Stomach (tissue), 9 donors: Measurements from ENCODE around the gene ASB8. TPM values are rescaled to one million over a fixed set of nuclear protein-coding genes. Genes with fewer than 3 reads are reported as not detected.
A peak's percentile ranks its signal among the peaks of the same experiment; 100 is the strongest.

Experiments used
- DNase-seq, 2 donors: peaks; one replicate each; pipeline versions ENCODE4 v3.0.0 to v3.0.0-alpha.2; 2013 to 2019
- H3K27ac ChIP-seq, 5 donors: fragments of 200-600 bp in 4 of 5; sonication (generic) in 4 of 5; one replicate each; pipeline ENCODE4 v1.5.1; 2013 to 2019; ENCODE audit warnings: mild to moderate bottlenecking in 1 of 5, moderate library complexity in 1 of 5
- H3K27me3 ChIP-seq, 3 donors: fragments of 200-600 bp; sonication (generic); one replicate each; pipeline ENCODE4 v1.5.1; 2017 to 2019; ENCODE audit warnings: mixed run types in 1 of 3
- H3K36me3 ChIP-seq, 4 donors: fragments of 200-600 bp; sonication (generic); 1 replicate in 3 of 4; 2 replicates in 1 of 4; pipeline ENCODE4 v1.5.1; 2016 to 2019
- H3K4me1 ChIP-seq, 4 donors: fragments of 200-600 bp; sonication (generic); one replicate each; pipeline ENCODE4 v1.5.1; 2016 to 2019
- H3K4me3 ChIP-seq, 4 donors: fragments of 200-600 bp; sonication (generic) in 3 of 4; one replicate each; pipeline ENCODE4 v1.5.1; 2016 to 2019; ENCODE audit warnings: mild to moderate bottlenecking in 1 of 4
- H3K9me3 ChIP-seq, 4 donors: fragments of 200-600 bp; sonication (generic); one replicate each; pipeline ENCODE4 v1.5.1; 2016 to 2019
- CTCF ChIP-seq, 7 experiments: fragments of 450-650 bp in 4 of 7; fragments of 200-600 bp in 3 of 7; sonication (generic) in 3 of 7; IDR thresholded peaks; one replicate each; pipeline ENCODE4 v1.5.1; 2016 to 2019; ENCODE audit warnings: antibody characterized with exemption in 7 of 7, control low read depth in 2 of 7, mild to moderate bottlenecking in 1 of 7
- EP300 ChIP-seq: sonication (generic); formaldehyde crosslinking; IDR thresholded peaks from one replicate; pipeline ENCODE4 v1.6.1; 2017; ENCODE audit warnings: antibody characterized with exemption
- POLR2A ChIP-seq, 4 donors: fragments of 450-650 bp; IDR thresholded peaks; one replicate each; pipeline ENCODE4 v1.6.1; 2016; ENCODE audit warnings: antibody characterized with exemption in 4 of 4, control low read depth in 2 of 4, mild to moderate bottlenecking in 1 of 4, moderate library complexity in 1 of 4
- POLR2AphosphoS5 ChIP-seq, 3 donors: sonication (generic); formaldehyde crosslinking; IDR thresholded peaks; one replicate each; pipeline ENCODE4 v1.6.1; 2016; ENCODE audit warnings: antibody characterized with exemption in 3 of 3
- WGBS, 5 donors: extraction: QIAGEN DNeasy Blood & Tissue Kit in 3 of 5; methylation state at CpG; one replicate each; pipeline versions ENCODE4 v1.1.5 to v1.1.7; 2013 to 2018; 5-methylcytosine and 5-hydroxymethylcytosine counted together
- intact Hi-C: fragments of 100-400 bp; cut with DNase I; formaldehyde crosslinking; loops from one replicate; pipeline ENCODE4 v1.15.1; 2023; ENCODE audit warnings: low total_unique reads
- polyA plus RNA-seq, 3 donors: library from polyadenylated mRNA; stranded (reverse); fragments of 200-250 nt; gene quantifications; one replicate each; pipeline ENCODE4 v1.2.3, GENCODE V29; 2013
- total RNA-seq, 5 donors: library from RNA; depleted of rRNA; stranded (reverse); fragments of >200 nt; gene quantifications; one replicate each; pipeline versions ENCODE4 v1.1.0 to v1.2.3, GENCODE V29; 2014 to 2016
- donor health status: healthy with polysubstance abuse.
- donor health status: Bipolar disorder and iron deficiency.
- donor health status: healthy.

The ASB8 gene
- total and polyA plus RNA-seq, 8 donors: 4.3 to 47.2 (median 17.5) TPM

- TF ChIP-seq POLR2AphosphoS5 (IDR thresholded peaks at IDR 0.05): no peak
- no peak for TF ChIP-seq CTCF (IDR thresholded peaks at IDR 0.05)
- no peak for TF ChIP-seq POLR2A (IDR thresholded peaks at IDR 0.05)
- TF ChIP-seq EP300: no peak
- no peaks in the 10 kb centered on the region for H3K27me3 ChIP-seq
- H3K4me3 ChIP-seq: no peak overlapping the region
- WGBS, 5 donors: 91 to 100% (median 92%) methylated on average over 2 of the region's 2 CpGs
- H3K4me1 ChIP-seq: no peaks in the 10 kb centered on the region
- DNase-seq: no peak
- H3K27ac ChIP-seq: no peak overlapping the region
- peaks cover 20 to 88% (median 83%) of the 10 kb centered on the region in 4 donors for H3K36me3 ChIP-seq
- H3K9me3 ChIP-seq: no peaks in the 10 kb centered on the region
- intact Hi-C loops: no loop called here
These were observed 25.8 kb downstream of the ASB8 start for GRCh38 chr12:48131517-48131916.

DNA sequence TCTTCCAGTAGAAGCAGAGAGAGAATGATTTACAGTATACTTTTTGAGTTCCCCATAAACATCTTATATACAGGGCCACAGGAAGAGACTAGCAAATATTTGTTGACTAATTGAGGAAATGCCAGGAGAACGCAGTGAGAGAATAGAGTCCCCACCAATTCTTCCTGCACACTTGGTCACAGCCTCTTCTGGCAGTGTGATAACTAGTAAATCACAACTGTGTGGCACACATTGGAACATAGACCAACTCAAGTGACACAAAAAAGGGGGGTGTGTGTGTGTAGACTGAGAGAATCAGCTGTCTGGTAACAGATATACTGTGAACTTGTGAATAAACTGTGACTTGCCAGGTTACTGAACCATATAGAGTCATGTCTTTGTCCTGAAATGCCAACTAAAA is 27.9 kb downstream of the ASB8 start:
- Histone ChIP-seq H3K9me3 (no peaks in the 10 kb centered on the region), H3K4me1 (no peaks in the 10 kb centered on the region), H3K4me3 (no peak overlapping the region), H3K27ac (no peak overlapping the region), H3K36me3 (peaks cover 18 to 85% (median 76%) of the 10 kb centered on the region in 4 donors), H3K27me3 (no peaks in the 10 kb centered on the region)
- 57 to 81% (median 71%) methylated on average over 1 of the region's 1 CpG for WGBS, 5 donors
- no peak for TF ChIP-seq EP300
- TF ChIP-seq CTCF (IDR thresholded peaks at IDR 0.05): no peak
- no peak for TF ChIP-seq POLR2AphosphoS5 (IDR thresholded peaks at IDR 0.05)
- no peak for TF ChIP-seq POLR2A (IDR thresholded peaks at IDR 0.05)
- intact Hi-C loops: no loop called here
- no peak for DNase-seq

DNA sequence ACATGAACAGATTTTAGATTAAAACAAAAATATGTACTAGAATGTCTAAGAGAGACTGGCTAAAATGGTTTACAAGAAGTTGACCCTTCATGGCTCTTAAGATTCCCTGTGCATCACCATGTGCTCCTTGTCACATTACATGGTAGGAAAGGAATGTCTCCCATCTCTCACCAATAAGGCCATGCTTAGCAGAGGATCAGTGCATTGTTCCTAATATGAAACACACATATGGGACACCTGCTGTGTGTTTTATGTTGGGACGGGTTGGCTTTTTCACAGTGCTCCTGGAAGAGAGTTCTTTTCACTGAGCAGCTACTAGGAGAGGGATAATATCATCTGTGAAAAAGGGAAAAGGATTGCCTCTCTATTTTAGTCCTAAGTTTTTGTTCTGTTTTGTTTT is 28.5 kb downstream of the ASB8 start:
- WGBS, 5 donors: 95 to 100% (median 100%) methylated on average over 1 of the region's 1 CpG
- DNase-seq: no peak
- no peaks in the 10 kb centered on the region for H3K9me3 ChIP-seq
- H3K27ac ChIP-seq: no peak overlapping the region
- intact Hi-C loops: no loop called here
- peaks cover 12 to 85% (median 74%) of the 10 kb centered on the region in 4 donors for H3K36me3 ChIP-seq
- H3K27me3 ChIP-seq: no peaks in the 10 kb centered on the region
- no peaks in the 10 kb centered on the region for H3K4me1 ChIP-seq
- no peak overlapping the region for H3K4me3 ChIP-seq
- no peak for TF ChIP-seq POLR2AphosphoS5 (IDR thresholded peaks at IDR 0.05)
- TF ChIP-seq EP300: no peak
- TF ChIP-seq CTCF (IDR thresholded peaks at IDR 0.05): no peak
- TF ChIP-seq POLR2A (IDR thresholded peaks at IDR 0.05): no peak

DNA sequence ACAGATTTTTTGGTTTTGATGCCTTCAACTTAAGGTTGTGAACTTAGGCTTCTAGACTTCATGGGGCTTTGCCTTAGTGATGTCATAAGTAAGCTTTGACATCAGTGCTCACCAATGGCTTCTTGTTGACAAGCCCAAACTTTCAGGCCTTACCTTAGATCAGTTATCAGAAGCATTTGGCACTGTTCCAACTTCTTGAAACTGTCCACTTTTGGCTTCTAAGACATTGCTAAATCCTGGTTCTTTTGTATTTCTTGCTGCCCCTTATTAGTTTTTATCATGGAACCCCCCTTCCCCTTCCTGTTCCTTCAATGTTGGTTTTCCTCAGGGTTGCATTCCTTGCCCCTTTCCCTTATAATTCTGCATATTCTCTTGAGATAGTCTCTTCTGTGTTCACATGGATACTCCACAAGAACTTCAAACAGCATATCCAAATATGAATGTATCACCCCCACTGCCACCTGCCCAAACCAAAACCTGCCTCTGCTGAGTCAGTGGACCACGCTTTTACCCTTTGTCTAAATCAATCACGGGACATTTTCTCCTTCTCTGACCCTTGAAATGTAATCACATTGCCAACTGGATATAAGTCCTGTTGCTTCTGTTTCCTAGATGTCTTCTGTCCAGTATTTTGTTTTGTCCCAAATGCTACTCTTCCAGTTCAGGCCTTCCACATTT is 30.2 kb downstream of the ASB8 start:
- TF ChIP-seq EP300 (no peak), POLR2A (IDR thresholded peaks at IDR 0.05) (no peak), POLR2AphosphoS5 (IDR thresholded peaks at IDR 0.05) (no peak), CTCF (IDR thresholded peaks at IDR 0.05) (no peak)
- intact Hi-C loops: no loop called here
- H3K27ac ChIP-seq: peak overlapping the region in 1 of 5 donors; percentile 34

More for the DNA sequence above, 30.2 kb downstream of the ASB8 start:
- Histone ChIP-seq H3K27me3 (no peaks in the 10 kb centered on the region), H3K36me3 (peaks cover 4 to 80% (median 69%) of the 10 kb centered on the region in 4 donors), H3K9me3 (no peaks in the 10 kb centered on the region), H3K4me1 (no peaks in the 10 kb centered on the region), H3K4me3 (no peak overlapping the region)
- no peak for DNase-seq
- 89 to 100% (median 93%) methylated on average over 2 of the region's 2 CpGs for WGBS, 5 donors
